Astrocyte (in vitro differentiated cells and primary cell): ENCODE results near the gene LRIG2. TPM values are rescaled to one million over a fixed set of nuclear protein-coding genes. Genes with fewer than 3 reads are reported as not detected.

ENCODE experiments used
- DNase-seq: peaks from one replicate; pipeline ENCODE4 v3.0.0-alpha.2; 2010; ENCODE audit warnings: low read depth
- FAIRE-seq: peaks from 2 replicates; lab custom pipeline; 2011; peaks lifted over from hg19 to GRCh38; lab: Jason Lieb, UNC
- H2AFZ ChIP-seq: 2 replicates; pipeline ENCODE4 v1.6.0; 2012; ENCODE audit warnings: low read depth, low read length, inconsistent platforms
- H3K27ac ChIP-seq: 2 replicates; pipeline ENCODE4 v1.5.1; 2011; ENCODE audit warnings: low read depth, low read length, inconsistent platforms
- H3K27me3 ChIP-seq: 2 replicates; pipeline ENCODE4 v1.6.0; 2011; ENCODE audit warnings: low read length, inconsistent platforms; ENCODE audit not compliant: insufficient read depth
- H3K36me3 ChIP-seq: 2 replicates; pipeline ENCODE4 v1.5.1; 2011; ENCODE audit warnings: low read length, inconsistent platforms; ENCODE audit not compliant: insufficient read depth
- H3K4me1 ChIP-seq: 2 replicates; pipeline ENCODE4 v1.5.1; 2011; ENCODE audit warnings: low read length, inconsistent platforms; ENCODE audit not compliant: insufficient read depth
- H3K4me2 ChIP-seq: 2 replicates; pipeline ENCODE4 v1.6.0; 2012; ENCODE audit warnings: low read length, inconsistent platforms
- H3K4me3 ChIP-seq: 2 replicates; pipeline ENCODE4 v1.5.1; 2011; ENCODE audit warnings: low read depth, mild to moderate bottlenecking, low read length, inconsistent platforms; ENCODE audit not compliant: insufficient read depth
- H3K79me2 ChIP-seq: 2 replicates; pipeline ENCODE4 v1.6.0; 2012; ENCODE audit warnings: mild to moderate bottlenecking, low read length, inconsistent platforms; ENCODE audit not compliant: insufficient read depth
- H3K9ac ChIP-seq: 2 replicates; pipeline ENCODE4 v1.6.0; 2012; ENCODE audit warnings: mild to moderate bottlenecking, low read length, inconsistent platforms
- H3K9me3 ChIP-seq: 2 replicates; pipeline ENCODE4 v1.5.1; 2012; ENCODE audit warnings: low read depth, mild to moderate bottlenecking, low read length, inconsistent platforms; ENCODE audit not compliant: insufficient read depth
- H4K20me1 ChIP-seq: 2 replicates; pipeline ENCODE4 v1.6.0; 2012; ENCODE audit warnings: low read length, inconsistent platforms; ENCODE audit not compliant: insufficient read depth
- H3K27ac Mint-ChIP-seq: one replicate; pipeline ENCODE4 v1.8.0; 2021; ENCODE audit warnings: mild to moderate bottlenecking, mixed read lengths; ENCODE audit not compliant: unreplicated experiment
- H3K27me3 Mint-ChIP-seq: one replicate; pipeline ENCODE4 v1.8.0; 2021; ENCODE audit warnings: low read depth, mixed read lengths; ENCODE audit not compliant: unreplicated experiment
- H3K36me3 Mint-ChIP-seq: one replicate; pipeline ENCODE4 v1.8.0; 2021; ENCODE audit warnings: low read depth, mixed read lengths; ENCODE audit not compliant: unreplicated experiment
- H3K4me1 Mint-ChIP-seq: one replicate; pipeline ENCODE4 v1.8.0; 2021; ENCODE audit warnings: low read depth, mixed read lengths; ENCODE audit not compliant: unreplicated experiment
- H3K4me3 Mint-ChIP-seq: one replicate; pipeline ENCODE4 v1.8.0; 2021; ENCODE audit warnings: mild to moderate bottlenecking, moderate library complexity, mixed read lengths; ENCODE audit not compliant: unreplicated experiment
- H3K9me3 Mint-ChIP-seq: one replicate; pipeline ENCODE4 v1.8.0; 2021; ENCODE audit warnings: mild to moderate bottlenecking, mixed read lengths; ENCODE audit not compliant: unreplicated experiment
- CTCF ChIP-seq: IDR thresholded peaks from 2 replicates; pipeline ENCODE4 v1.5.1; 2011; ENCODE audit warnings: low read depth, mild to moderate bottlenecking, inconsistent platforms, low read length, moderate library complexity; ENCODE audit not compliant: insufficient read depth
- EZH2 ChIP-seq: IDR thresholded peaks from 2 replicates; pipeline ENCODE4 v1.6.1; 2012; ENCODE audit warnings: mild to moderate bottlenecking, low read length, inconsistent platforms; ENCODE audit not compliant: insufficient read depth
- total RNA-seq: library from RNA; stranded (reverse); gene quantifications from 2 replicates; pipeline ENCODE4 v1.2.1, GENCODE V29; 2021

LRIG2 gene
- total RNA-seq, 1 donor from 2014 or later = 14.2 TPM

- Histone ChIP-seq H2AFZ (peak overlapping the region; percentile 79), H3K27me3 (no peaks in the 10 kb centered on the region), H3K9ac (peak overlapping the region; percentile 30), H3K4me1 (peaks cover 22% of the 10 kb centered on the region), H3K36me3 (no peaks in the 10 kb centered on the region), H3K79me2 (no peaks in the 10 kb centered on the region), H3K9me3 (no peaks in the 10 kb centered on the region), H3K27ac (peak overlapping the region; percentile 27), H3K4me2 (peak overlapping the region; percentile 19), H4K20me1 (no peaks in the 10 kb centered on the region), H3K4me3 (no peak overlapping the region)
- FAIRE-seq (peak; percentile 62), DNase-seq (peak; percentile 34)
- no peaks in the 10 kb centered on the region for H3K9me3 Mint-ChIP-seq
- H3K4me1 Mint-ChIP-seq = peaks cover 39% of the 10 kb centered on the region
- no peaks in the 10 kb centered on the region for H3K36me3 Mint-ChIP-seq
- peak overlapping the region; percentile 83 for H3K27ac Mint-ChIP-seq
- TF ChIP-seq EZH2 = no peak
- TF ChIP-seq CTCF = peak; percentile 88
- no peak overlapping the region for H3K4me3 Mint-ChIP-seq
- no peaks in the 10 kb centered on the region for H3K27me3 Mint-ChIP-seq
Observed at GRCh38 chr1:113140588-113141446, 67.8 kb downstream of the LRIG2 start.

- H3K9ac ChIP-seq = no peak overlapping the region
- FAIRE-seq = no peak
- no peaks in the 10 kb centered on the region for H4K20me1 ChIP-seq
Observed at GRCh38 chr1:113141650-113142473, 68.9 kb downstream of the LRIG2 start.

More at GRCh38 chr1:113141650-113142473, 68.9 kb downstream of the LRIG2 start:
- TF ChIP-seq CTCF = no peak
- no peak for TF ChIP-seq EZH2
- Histone ChIP-seq H3K27me3 (no peaks in the 10 kb centered on the region), H3K36me3 (no peaks in the 10 kb centered on the region), H2AFZ (peak overlapping the region; percentile 23), H3K4me2 (peak overlapping the region; percentile 21), H3K4me1 (peaks cover 27% of the 10 kb centered on the region), H3K9me3 (no peaks in the 10 kb centered on the region), H3K27ac (peak overlapping the region; percentile 15), H3K4me3 (no peak overlapping the region), H3K79me2 (no peaks in the 10 kb centered on the region)
- peak overlapping the region; percentile 18 for H3K4me3 Mint-ChIP-seq
- H3K4me1 Mint-ChIP-seq = peaks cover 47% of the 10 kb centered on the region
- peak; percentile 58 for DNase-seq
- no peaks in the 10 kb centered on the region for H3K36me3 Mint-ChIP-seq
- peak overlapping the region; percentile 76 for H3K27ac Mint-ChIP-seq
- H3K27me3 Mint-ChIP-seq = no peaks in the 10 kb centered on the region
- no peaks in the 10 kb centered on the region for H3K9me3 Mint-ChIP-seq
